Motor neuron (in vitro differentiated cells): ENCODE results near the gene SLC25A33. TPM values are rescaled to one million over a fixed set of nuclear protein-coding genes. Genes with fewer than 3 reads are reported as not detected.

Source experiments
- ATAC-seq, 8 experiments: fragments of 200-7000 bp; cut with Tn5 transposase; replicated peaks in 6 of 8; 2 replicates each; pipeline ENCODE4 v1.8.0; 2021; ENCODE audit warnings: mild to moderate bottlenecking in 8 of 8, moderate library complexity in 8 of 8
- H3K27ac ChIP-seq, 2 donors: fragments of 250-450 bp; sonication (Bioruptor Pico); 2 replicates each; pipeline ENCODE4 v1.9.0; 2021; ENCODE audit warnings: antibody characterized with exemption in 2 of 2, mild to moderate bottlenecking in 2 of 2, moderate library complexity in 1 of 2
- H3K4me1 ChIP-seq, 2 donors: fragments of 250-450 bp; sonication (Bioruptor Pico); replicated peaks in 1 of 2; 2 replicates each; pipeline ENCODE4 v1.6.1; 2021; ENCODE audit warnings: antibody characterized with exemption in 2 of 2, mild to moderate bottlenecking in 2 of 2, moderate library complexity in 1 of 2
- H3K4me3 ChIP-seq, 5 donors: fragments of 250-450 bp; sonication (Bioruptor Pico); 2 replicates each; pipeline ENCODE4 v1.9.0; 2021; ENCODE audit warnings: antibody characterized with exemption in 5 of 5, mild to moderate bottlenecking in 5 of 5, moderate library complexity in 4 of 5
- WGBS, 10 experiments: fragments of 450-650 bp; shearing (Covaris generic); methylation state at CpG; one replicate each; pipeline ENCODE4 v1.0.0; 2022; 5-methylcytosine and 5-hydroxymethylcytosine counted together
- in situ Hi-C, 9 experiments: fragments of 400-800 bp; cut with MboI; loops; one replicate each; pipeline ENCODE4 v1.15.0; 2021; ENCODE audit warnings: low sequenced_read_pairs in 9 of 9, low pct_unique_long_range_greater_than_20kb in 2 of 9; ENCODE audit not compliant: unreplicated experiment in 9 of 9
- total RNA-seq, 8 experiments: library from RNA; unstranded; fragments of 300-600 nt; gene quantifications; 2 replicates each; pipeline versions ENCODE4 v1.2.3 to v1.2.4, GENCODE V29; 2022

SLC25A33 gene
- total RNA-seq, 8 experiments from 2014 or later = 6.6 to 15.9 (median 9.1) TPM

DNA sequence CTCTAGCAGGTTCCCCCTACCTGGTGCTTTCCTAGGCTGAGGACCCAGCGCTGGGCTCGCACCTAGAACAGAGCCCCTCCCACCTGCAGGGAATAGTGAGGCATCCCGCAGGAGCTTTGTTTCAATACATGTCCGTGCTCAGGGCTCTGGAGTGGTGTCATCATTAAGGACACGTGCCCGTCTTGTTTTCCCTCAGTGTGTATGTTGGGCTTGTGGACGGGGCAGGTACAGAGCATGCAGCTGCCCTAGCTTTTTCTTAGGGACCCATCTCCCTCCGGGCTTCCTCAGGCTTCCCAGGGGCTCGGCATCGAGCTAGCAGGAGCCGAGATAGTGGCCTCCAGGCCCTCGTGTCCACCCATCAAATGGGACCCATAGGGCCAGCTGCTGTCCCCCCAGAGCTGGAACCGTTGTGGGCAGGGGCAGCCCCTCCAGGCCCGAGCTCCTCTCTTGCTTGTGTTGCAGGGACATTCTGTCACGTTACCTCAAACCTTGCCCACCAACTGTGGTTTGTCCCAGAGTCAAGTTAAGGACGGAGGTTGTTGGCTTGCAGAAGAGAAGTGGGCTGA lies 53.3 kb downstream of the SLC25A33 start:
- no peak for ATAC-seq
- Histone ChIP-seq H3K4me1 (peaks cover 48 to 50% of the 10 kb centered on the region in 2 donors), H3K4me3 (no peak overlapping the region), H3K27ac (peak overlapping the region; percentile 68 to 82)
- in situ Hi-C loops = no loop called here
- WGBS, 10 experiments = 33 to 100% (median 92%) methylated on average over 1 to 7 of the region's 16 CpGs; no CpG with 5 or more reads in 4 of the 10 experiments

DNA sequence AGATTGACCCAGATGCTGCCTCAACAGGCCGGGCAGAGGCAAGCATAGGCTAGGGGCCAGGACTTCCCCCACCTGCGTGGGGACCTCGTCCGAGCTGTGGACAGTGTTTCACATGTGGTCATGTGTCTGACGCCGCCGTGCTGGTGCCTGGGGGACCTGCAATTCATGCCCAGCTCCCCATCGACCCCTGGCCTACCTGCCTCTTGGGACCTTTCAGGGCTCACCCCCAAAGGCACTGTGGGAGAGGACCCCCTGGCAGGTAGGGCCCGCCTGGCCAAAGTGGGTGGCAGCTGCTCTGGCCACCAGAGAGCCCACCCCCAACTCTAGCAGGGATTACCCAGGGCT lies 53.9 kb downstream of the SLC25A33 start:
- H3K27ac ChIP-seq = peak overlapping the region; percentile 68 to 82
- in situ Hi-C loops = no loop called here
- ATAC-seq = peak in 3 of 8 experiments; percentile 0 to 6 (median 1)
- H3K4me1 ChIP-seq = peaks cover 48 to 50% of the 10 kb centered on the region in 2 donors
- no peak overlapping the region for H3K4me3 ChIP-seq
- 13 to 100% (median 80%) methylated on average over 1 to 2 of the region's 9 CpGs; no CpG with 5 or more reads in 7 of the 10 experiments for WGBS, 10 experiments

DNA sequence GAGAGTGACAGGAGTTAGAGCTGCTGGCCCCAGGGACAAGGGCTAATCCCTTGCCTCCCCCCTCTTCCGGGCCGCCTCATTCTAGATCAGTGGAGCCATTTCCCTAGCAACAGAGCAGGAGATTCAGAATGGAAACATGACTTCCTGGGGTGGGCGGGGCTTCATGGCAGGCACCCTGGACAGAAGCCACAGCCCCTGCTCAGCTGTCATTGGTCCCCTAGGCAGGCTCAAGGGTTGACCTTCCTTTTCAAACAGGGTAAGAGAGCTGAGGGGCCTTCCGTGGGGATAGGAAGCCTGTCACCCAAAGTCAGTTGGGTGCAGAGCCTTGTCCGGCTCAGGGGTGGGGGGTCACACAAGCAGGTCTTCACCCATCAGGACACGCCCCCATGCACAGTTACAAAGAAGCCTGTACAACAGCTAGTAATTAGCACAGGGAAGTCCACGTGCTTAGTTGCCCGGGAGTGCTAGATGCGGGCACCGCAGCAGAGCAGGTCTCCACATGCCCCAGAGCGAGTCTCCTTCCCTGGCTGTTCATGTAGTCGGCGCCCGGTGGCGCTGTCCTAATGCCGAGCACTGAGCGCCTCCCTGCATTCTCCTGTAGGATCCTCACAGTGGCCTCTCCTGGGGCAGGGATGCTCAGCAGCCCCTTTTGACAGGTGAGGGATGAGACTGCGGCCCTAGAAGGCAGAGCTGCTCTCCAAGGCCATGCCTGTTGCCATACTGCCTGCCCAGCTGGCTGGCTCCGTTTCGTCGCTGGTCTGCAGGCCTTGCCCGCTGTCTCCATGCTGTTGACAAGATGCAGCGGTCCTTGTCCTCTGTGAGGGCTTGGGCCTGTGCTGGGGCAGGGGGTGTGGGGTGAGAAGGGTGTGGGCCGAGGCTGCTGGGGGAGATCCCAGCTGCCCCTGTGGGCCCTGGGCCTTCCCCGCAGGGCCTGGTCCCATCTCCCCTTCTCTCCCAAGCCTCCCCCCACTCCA lies 54.5 kb downstream of the SLC25A33 start:
- in situ Hi-C loops = no loop called here
- 7 to 100% (median 41%) methylated on average over 1 to 10 of the region's 25 CpGs; no CpG with 5 or more reads in 4 of the 10 experiments for WGBS, 10 experiments

DNA sequence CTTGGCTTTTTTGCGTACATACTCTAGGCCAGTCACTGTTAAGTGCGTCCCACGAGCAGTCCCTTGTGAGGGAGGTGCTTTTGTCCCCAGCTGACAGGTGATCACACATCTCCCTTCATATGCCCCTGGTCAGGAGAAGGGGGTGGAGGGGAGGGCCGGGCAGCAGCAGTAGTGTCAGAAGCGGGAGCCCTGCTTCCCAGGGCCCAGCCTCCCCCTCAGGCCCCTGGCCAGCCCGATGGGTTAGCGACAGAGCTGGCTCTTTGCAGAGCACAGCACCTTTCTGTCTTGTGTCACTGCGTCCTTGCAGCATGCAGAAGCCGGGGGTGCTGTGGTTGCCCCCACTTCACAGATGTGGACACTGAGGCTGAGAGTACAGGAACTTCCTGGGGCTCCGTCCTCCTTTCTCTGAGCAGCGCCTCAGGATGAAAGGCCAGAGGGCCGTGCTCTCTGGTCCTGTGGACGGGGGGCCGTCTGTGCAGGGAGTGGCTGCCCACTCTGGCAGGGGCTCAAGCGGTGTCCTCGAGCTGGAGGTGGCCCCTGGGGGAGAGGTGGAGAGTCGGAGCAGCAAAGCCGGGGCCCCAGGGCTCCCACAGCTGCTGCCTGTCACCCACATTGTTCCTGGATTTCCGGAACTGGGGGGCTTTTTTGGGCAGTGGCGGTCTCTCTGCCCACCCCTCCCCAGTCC lies 55.3 kb downstream of the SLC25A33 start:
- in situ Hi-C loops = no loop called here
- peaks cover 46 to 49% of the 10 kb centered on the region in 2 donors for H3K4me1 ChIP-seq
- peak overlapping the region; percentile 38 to 43 for H3K27ac ChIP-seq
- H3K4me3 ChIP-seq = no peak overlapping the region
- WGBS, 10 experiments = 75 to 100% (median 90%) methylated on average over 2 to 10 of the region's 20 CpGs; no CpG with 5 or more reads in 6 of the 10 experiments
- no peak for ATAC-seq

More for the DNA sequence above, 54.5 kb downstream of the SLC25A33 start:
- peak; percentile 16 to 77 (median 74) for ATAC-seq
- peaks cover 48 to 50% of the 10 kb centered on the region in 2 donors for H3K4me1 ChIP-seq
- H3K4me3 ChIP-seq = no peak overlapping the region
- peak overlapping the region; percentile 68 to 82 for H3K27ac ChIP-seq

DNA sequence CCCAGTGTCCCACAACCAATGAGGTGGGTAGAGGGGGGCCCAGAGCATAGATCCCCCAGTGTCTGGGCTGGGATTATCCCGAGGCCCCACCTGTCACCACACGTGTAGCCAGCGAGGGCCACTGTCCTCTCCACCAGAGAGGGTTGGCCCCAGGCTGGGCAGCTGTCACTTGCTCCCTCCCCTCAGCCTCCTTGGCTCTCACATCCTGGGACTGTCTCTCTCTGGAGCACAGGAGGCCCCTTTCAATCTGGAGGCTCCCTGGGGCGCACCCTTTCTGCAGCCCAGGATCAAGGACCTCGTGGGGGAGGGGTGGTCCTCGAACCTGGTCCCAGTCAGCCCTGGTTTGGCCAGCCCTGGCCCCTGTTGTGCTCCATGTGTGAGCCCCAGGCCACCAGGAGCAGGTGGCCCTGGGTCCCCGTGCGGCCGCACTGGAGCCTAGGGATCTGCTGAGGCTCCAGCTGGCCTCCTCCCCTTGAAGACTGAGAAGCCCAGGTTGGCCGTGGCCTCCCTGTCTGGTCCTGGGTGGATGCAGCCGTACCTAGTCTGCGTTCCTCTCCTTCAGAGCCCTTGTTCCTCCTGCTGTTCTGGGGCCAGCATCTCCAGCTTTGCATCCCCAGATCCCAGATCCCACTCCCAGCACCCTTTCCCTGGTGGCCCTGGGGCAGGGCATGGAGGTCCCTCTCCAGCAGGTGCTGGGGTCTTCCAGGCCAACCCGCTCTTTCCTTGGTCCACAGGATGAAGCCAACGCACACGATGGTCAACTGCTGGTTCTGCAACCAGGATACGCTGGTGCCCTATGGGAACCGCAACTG lies 56.1 kb downstream of the SLC25A33 start:
- Histone ChIP-seq H3K27ac (no peak overlapping the region), H3K4me1 (peaks cover 39 to 41% of the 10 kb centered on the region in 2 donors), H3K4me3 (no peak overlapping the region)
- in situ Hi-C loops = no loop called here
- no peak for ATAC-seq
- WGBS, 10 experiments = 62 to 100% (median 86%) methylated on average over 2 to 10 of the region's 17 CpGs; no CpG with 5 or more reads in 6 of the 10 experiments

DNA sequence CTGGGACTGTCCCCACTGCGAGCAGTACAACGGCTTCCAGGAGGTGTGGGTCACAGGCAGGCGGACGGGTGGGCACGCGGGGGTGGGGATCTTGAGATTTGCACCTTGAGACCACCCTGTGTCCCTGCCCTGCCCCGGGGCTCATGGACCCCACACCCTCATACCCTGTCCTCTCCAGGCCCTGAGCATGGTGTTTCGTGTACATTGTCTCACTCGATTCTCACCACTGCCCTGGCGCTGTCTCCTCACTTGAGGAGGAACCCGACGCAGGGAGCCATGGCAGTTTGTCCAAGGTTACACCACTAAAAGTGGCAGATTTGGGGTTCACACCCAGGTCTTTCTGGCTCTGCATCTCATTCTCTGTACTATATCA lies 56.7 kb downstream of the SLC25A33 start:
- no peak overlapping the region for H3K27ac ChIP-seq
- ATAC-seq = no peak
- H3K4me1 ChIP-seq = peaks cover 34 to 35% of the 10 kb centered on the region in 2 donors
- H3K4me3 ChIP-seq = no peak overlapping the region
- in situ Hi-C loops = no loop called here
- WGBS, 10 experiments = 50 to 100% (median 89%) methylated on average over 1 to 7 of the region's 12 CpGs; no CpG with 5 or more reads in 4 of the 10 experiments

DNA sequence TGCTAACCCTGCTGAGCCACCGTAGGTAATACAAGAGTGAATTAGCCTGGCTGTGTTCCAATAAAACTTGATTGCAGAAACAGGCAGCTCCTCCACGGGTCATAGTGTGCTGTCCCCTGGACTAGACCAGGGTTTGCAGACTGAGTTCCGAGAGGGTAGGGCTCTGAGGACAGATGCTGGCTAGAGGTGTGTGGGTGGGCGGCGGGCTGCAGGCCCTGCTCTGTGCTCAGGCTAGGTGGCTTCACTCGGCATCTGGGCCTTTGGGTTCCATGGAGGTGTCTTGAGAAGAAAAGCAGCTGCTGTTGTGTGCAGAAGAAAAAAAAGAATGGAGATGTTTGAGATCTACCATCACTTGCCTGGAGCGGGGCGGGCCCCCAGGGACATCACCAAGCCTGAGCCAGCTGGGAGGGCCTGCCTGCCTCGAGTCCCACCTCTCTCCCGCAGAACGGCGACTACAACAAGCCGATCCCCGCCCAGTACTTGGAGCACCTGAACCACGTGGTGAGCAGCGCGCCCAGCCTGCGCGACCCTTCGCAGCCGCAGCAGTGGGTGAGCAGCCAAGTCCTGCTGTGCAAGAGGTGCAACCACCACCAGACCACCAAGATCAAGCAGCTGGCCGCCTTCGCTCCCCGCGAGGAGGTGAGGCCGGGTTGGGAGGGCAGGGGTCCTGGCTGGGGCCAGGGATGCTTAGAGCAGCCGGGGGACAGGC lies 57.3 kb downstream of the SLC25A33 start:
- in situ Hi-C loops = no loop called here
- Histone ChIP-seq H3K4me1 (peaks cover 29% of the 10 kb centered on the region in 2 donors), H3K27ac (no peak overlapping the region), H3K4me3 (no peak overlapping the region)
- 36 to 96% (median 88%) methylated on average over 1 to 12 of the region's 27 CpGs; no CpG with 5 or more reads in 2 of the 10 experiments for WGBS, 10 experiments
- no peak for ATAC-seq

DNA sequence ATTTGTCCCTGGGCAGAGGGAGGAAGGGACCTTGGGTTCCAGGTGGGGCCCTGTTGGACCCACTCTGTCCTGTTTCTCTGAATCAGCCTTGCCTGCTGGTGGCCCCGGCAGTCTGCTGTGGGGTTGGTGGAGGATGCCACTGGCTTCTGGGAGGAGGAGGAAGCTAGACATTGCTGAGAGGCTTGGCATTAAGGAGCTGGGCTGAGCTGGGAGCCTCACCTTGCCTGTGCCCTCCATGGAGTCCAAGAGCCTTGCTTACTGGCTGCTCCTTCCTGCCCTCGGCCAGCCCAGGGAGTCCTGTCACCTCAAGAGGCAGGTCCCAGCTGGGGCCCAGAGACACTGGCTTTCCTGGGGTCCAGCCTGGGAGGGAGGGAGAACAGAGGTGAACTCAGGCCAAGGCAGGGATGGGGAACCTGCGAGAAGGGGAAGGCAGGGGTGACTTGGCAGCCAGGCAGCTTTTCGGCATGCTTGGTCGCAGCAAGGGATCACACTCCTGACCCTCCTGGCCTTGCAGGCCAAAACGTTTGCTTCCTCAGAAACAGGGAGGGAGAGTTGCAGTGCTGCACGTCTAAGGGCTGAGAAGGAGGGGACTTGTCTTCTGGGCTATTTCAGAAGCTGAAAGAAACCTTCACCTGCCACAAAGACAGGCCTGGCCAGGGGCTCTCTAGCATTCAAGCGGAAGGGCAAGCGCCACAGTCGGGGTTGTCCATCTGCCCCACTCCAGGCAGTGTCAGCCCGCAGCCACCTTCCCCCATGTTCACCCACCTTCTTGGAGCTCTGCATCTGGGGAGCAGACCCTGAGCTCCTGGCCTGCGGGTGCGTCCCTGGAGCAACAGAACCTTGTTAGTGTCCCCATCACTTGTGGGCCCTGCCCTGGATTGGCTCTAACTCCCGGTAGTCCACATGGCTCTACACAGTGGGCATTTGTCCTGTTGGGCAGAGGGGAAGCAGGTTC lies 58.4 kb downstream of the SLC25A33 start:
- no peak overlapping the region for H3K27ac ChIP-seq
- peaks cover 18 to 20% of the 10 kb centered on the region in 2 donors for H3K4me1 ChIP-seq
- 20 to 100% (median 90%) methylated on average over 1 to 13 of the region's 14 CpGs; no CpG with 5 or more reads in 3 of the 10 experiments for WGBS, 10 experiments
- H3K4me3 ChIP-seq = no peak overlapping the region
- in situ Hi-C loops = no loop called here
- no peak for ATAC-seq

DNA sequence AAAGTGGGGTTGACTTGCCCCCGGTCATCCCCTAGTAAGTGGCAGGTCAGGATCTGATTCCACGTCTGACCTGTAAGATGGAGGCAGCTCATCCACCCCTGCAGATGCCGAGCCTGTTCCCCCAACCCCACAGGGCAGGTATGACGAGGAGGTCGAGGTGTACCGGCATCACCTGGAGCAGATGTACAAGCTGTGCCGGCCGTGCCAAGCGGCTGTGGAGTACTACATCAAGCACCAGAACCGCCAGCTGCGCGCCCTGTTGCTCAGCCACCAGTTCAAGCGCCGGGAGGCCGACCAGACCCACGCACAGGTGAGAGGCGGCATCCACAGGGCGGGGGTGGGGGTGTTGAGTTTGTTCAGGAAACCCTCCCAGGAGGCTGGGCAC lies 59.0 kb downstream of the SLC25A33 start:
- peaks cover 11 to 13% of the 10 kb centered on the region in 2 donors for H3K4me1 ChIP-seq
- in situ Hi-C loops = no loop called here
- ATAC-seq = no peak
- no peak overlapping the region for H3K27ac ChIP-seq
- 60 to 100% (median 92%) methylated on average over 1 to 11 of the region's 18 CpGs; no CpG with 5 or more reads in 3 of the 10 experiments for WGBS, 10 experiments
- no peak overlapping the region for H3K4me3 ChIP-seq

DNA sequence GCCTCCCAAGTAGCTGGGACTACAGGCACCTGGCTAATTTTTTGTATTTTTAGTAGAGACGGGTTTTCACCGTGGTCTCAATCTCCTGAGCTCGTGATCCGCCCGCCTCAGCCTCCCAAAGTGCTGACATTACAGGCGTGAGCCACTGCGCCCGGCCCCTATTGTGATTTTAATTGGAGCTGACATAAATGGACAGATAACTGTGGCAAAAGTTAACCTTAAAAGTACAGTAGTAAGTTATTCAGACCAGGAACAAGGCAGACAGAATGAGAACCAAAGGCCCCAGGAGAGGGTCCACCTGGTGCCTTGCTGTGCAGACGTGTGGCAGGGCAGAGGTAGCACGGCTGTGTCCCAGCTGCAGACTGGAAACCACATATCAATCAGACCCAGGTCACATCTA lies 60.5 kb downstream of the SLC25A33 start:
- H3K4me3 ChIP-seq = no peak overlapping the region
- no peak overlapping the region for H3K27ac ChIP-seq
- ATAC-seq = no peak
- 70 to 100% (median 89%) methylated on average over 1 to 5 of the region's 10 CpGs; no CpG with 5 or more reads in 5 of the 10 experiments for WGBS, 10 experiments
- in situ Hi-C loops = no loop called here
- peaks cover 0 to under 1% of the 10 kb centered on the region in 2 donors for H3K4me1 ChIP-seq
